Fibroblast of the aortic adventitia (primary cell): ENCODE data around the gene RASGRP1. TPM values are rescaled to one million over a fixed set of nuclear protein-coding genes. Genes with fewer than 3 reads are reported as not detected.
A peak's percentile ranks its signal among the peaks of the same experiment; 100 is the strongest.

Source experiments
- DNase-seq: peaks from one replicate; pipeline ENCODE4 v3.0.0-alpha.2; 2010; ENCODE audit warnings: low read depth
- H3K4me3 ChIP-seq: 2 replicates; pipeline ENCODE4 v1.5.1; 2011; ENCODE audit warnings: low read depth, mild to moderate bottlenecking, control low read depth, low read length, moderate library complexity
- total RNA-seq: library from RNA; depleted of rRNA; stranded (reverse); fragments of >200 nt; gene quantifications from 2 replicates; pipeline ENCODE4 v1.2.3, GENCODE V29; 2012; ENCODE audit warnings: low replicate concordance
- TF ChIP-seq, protein P1 (sequence below): IDR thresholded peaks from 2 replicates; pipeline ENCODE4 v1.5.1; 2011; ENCODE audit warnings: mild to moderate bottlenecking, low read length, control low read depth, inconsistent platforms; ENCODE audit not compliant: insufficient read depth

The RASGRP1 gene
- total RNA-seq, 1 donor, result 0.09 TPM

GRCh38 chr15:38533926-38534325 is 30.7 kb downstream of the RASGRP1 start:
- TF ChIP-seq, protein P1, sequence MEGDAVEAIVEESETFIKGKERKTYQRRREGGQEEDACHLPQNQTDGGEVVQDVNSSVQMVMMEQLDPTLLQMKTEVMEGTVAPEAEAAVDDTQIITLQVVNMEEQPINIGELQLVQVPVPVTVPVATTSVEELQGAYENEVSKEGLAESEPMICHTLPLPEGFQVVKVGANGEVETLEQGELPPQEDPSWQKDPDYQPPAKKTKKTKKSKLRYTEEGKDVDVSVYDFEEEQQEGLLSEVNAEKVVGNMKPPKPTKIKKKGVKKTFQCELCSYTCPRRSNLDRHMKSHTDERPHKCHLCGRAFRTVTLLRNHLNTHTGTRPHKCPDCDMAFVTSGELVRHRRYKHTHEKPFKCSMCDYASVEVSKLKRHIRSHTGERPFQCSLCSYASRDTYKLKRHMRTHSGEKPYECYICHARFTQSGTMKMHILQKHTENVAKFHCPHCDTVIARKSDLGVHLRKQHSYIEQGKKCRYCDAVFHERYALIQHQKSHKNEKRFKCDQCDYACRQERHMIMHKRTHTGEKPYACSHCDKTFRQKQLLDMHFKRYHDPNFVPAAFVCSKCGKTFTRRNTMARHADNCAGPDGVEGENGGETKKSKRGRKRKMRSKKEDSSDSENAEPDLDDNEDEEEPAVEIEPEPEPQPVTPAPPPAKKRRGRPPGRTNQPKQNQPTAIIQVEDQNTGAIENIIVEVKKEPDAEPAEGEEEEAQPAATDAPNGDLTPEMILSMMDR, result no peak
- DNase-seq, result no peak
- no peak overlapping the region for H3K4me3 ChIP-seq

DNA sequence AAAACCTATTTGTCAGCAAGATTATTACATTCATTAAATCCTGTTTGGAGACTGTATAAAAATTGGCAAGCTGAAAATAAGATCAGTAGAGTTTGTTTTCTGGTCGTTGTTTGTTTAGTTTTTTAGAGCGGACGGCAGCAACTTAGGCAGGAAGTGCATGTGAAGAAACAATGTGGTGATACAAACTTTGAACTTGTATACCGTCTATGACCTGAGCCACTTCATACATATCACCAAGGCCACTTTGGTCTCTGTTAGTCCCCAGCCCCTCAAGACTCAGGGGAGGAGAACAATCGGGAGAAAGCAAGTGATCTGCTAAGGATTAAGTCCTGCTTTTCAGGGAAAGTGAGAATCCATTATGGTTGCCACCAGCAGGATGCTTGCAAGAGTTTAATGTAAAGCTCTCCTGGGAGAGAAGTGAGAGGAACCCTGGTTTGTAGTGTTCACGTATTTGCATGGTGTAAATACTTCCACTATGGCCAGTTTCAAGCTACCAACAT is 31.1 kb downstream of the RASGRP1 start:
- TF ChIP-seq, protein P1, result no peak
- no peak for DNase-seq
- H3K4me3 ChIP-seq, result no peak overlapping the region

GRCh38 chr15:38532728-38533127 is 31.9 kb downstream of the RASGRP1 start:
- DNase-seq, result no peak
- TF ChIP-seq, protein P1, result no peak
- no peak overlapping the region for H3K4me3 ChIP-seq

GRCh38 chr15:38531509-38531908 is 33.1 kb downstream of the RASGRP1 start:
- no peak for DNase-seq
- TF ChIP-seq, protein P1, result no peak
- H3K4me3 ChIP-seq, result no peak overlapping the region

DNA sequence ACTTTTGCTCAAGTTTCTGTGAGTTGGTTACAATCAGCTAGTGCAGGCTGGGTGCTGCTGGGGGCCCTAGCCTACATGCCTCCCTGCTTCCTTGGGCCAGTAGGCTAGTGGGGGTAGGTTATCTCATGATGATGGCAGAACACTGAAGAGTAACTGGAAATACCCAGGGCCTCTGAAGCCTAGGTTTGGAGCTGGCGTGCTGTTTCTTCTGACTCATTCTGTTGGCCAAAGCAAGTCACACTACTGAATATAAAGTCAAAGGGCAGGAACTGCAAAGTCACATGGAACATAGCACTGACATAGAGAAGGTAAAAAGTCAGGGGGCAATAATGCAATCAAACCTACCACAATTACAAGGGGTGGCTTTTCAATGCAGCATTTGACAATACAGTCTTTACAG is 34.5 kb downstream of the RASGRP1 start:
- no peak overlapping the region for H3K4me3 ChIP-seq
- TF ChIP-seq, protein P1, result no peak
- peak; percentile 46 for DNase-seq

- TF ChIP-seq, protein P1, result no peak
- H3K4me3 ChIP-seq, result no peak overlapping the region
- DNase-seq, result peak; percentile 87
Observed at GRCh38 chr15:38528294-38528693, 36.3 kb downstream of the RASGRP1 start.

DNA sequence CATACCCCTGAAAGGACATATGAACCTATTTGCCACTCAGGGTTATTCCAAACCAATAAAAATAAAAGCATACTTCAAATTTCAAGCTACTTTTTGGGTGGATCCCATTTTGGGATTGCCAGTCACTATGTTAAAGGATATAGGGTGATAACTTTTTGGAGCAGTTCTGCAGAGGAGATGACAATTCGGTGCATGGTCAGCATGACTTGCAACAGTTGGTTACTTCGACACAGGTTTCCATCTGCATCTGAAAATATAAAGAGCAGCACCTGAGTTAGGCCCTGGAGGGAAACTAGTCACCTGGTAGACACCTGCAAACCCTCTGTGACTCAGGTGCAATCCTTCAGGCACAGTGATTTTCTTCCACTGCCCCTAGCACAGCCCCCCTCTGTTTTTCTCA is 38.5 kb downstream of the RASGRP1 start:
- no peak overlapping the region for H3K4me3 ChIP-seq
- no peak for DNase-seq
- TF ChIP-seq, protein P1, result no peak
